Adrenal gland (tissue), 5 donors: ENCODE measurements around the gene HNMT.

Source experiments
- POLR2A ChIP-seq, 2 donors: fragments of 450-650 bp; IDR thresholded peaks; one replicate each; pipeline ENCODE4 v1.6.1; 2017; ENCODE audit warnings: antibody characterized with exemption in 2 of 2, mild to moderate bottlenecking in 2 of 2, moderate library complexity in 1 of 2
- TF ChIP-seq, protein P1 (sequence below), 6 experiments: fragments of 450-650 bp in 4 of 6; fragments of 200-600 bp in 2 of 6; sonication (generic) in 1 of 6; IDR thresholded peaks; 1 replicate in 5 of 6; 2 replicates in 1 of 6; pipeline versions ENCODE4 v1.5.1 to v1.8.0; 2016 to 2021; ENCODE audit warnings: antibody characterized with exemption in 6 of 6, mild to moderate bottlenecking in 2 of 6, moderate library complexity in 1 of 6
- donor health status: DM: no; HTN: no; CAD: no.

DNA sequence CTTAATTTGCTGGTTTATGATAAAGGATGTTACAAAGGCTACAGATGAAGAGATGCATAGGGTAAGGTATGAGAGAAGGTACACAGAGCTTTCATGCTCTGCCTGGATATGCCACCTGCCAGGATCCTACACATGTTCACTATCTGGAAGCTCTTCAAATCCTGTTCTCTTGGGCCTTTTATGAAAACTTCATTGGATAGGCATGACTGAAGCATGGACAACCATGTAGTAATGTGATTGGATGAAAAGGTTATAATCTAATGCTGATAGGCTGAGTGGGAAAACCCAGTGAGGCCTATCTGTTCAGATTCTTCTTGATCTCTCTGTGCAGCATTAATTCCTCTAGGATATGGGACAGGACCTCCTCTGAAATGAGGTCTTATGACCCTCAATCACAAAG is 26.8 kb downstream of the HNMT start:
- TF ChIP-seq, protein P1, sequence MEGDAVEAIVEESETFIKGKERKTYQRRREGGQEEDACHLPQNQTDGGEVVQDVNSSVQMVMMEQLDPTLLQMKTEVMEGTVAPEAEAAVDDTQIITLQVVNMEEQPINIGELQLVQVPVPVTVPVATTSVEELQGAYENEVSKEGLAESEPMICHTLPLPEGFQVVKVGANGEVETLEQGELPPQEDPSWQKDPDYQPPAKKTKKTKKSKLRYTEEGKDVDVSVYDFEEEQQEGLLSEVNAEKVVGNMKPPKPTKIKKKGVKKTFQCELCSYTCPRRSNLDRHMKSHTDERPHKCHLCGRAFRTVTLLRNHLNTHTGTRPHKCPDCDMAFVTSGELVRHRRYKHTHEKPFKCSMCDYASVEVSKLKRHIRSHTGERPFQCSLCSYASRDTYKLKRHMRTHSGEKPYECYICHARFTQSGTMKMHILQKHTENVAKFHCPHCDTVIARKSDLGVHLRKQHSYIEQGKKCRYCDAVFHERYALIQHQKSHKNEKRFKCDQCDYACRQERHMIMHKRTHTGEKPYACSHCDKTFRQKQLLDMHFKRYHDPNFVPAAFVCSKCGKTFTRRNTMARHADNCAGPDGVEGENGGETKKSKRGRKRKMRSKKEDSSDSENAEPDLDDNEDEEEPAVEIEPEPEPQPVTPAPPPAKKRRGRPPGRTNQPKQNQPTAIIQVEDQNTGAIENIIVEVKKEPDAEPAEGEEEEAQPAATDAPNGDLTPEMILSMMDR (IDR thresholded peaks at IDR 0.05): no peak
- TF ChIP-seq POLR2A (IDR thresholded peaks at IDR 0.05): no peak
